GM13977 (cell line): ENCODE measurements around the gene PLXNA4.

Experiments used
- DNase-seq: peaks from one replicate; pipeline ENCODE4 v3.0.0; 2012; ENCODE audit warnings: low spot score
- in situ Hi-C: fragments of 300-500 bp; cut with MboI; formaldehyde crosslinking; loops from one replicate; pipeline ENCODE4 v1.12.0; 2022; ENCODE audit warnings: low sequenced_read_pairs, low pct_unique_long_range_greater_than_20kb, mixed read lengths, inconsistent platforms; ENCODE audit not compliant: unreplicated experiment
- TF ChIP-seq, protein P1 (sequence below): IDR thresholded peaks from 2 replicates; pipeline ENCODE4 v1.5.1; 2012; ENCODE audit warnings: mild to moderate bottlenecking, control low read depth; ENCODE audit not compliant: insufficient read depth; ENCODE audit errors: extremely low read depth, missing control alignments

PLXNA4 gene

GRCh38 chr7:132592936-132593335 lies 16.7 kb upstream of the PLXNA4 start:
- in situ Hi-C loops, result loop anchor here (25.0 kb wide), 1 partner anchor 281 kb away; no protein-coding TSS in a partner anchor
- TF ChIP-seq, protein P1, sequence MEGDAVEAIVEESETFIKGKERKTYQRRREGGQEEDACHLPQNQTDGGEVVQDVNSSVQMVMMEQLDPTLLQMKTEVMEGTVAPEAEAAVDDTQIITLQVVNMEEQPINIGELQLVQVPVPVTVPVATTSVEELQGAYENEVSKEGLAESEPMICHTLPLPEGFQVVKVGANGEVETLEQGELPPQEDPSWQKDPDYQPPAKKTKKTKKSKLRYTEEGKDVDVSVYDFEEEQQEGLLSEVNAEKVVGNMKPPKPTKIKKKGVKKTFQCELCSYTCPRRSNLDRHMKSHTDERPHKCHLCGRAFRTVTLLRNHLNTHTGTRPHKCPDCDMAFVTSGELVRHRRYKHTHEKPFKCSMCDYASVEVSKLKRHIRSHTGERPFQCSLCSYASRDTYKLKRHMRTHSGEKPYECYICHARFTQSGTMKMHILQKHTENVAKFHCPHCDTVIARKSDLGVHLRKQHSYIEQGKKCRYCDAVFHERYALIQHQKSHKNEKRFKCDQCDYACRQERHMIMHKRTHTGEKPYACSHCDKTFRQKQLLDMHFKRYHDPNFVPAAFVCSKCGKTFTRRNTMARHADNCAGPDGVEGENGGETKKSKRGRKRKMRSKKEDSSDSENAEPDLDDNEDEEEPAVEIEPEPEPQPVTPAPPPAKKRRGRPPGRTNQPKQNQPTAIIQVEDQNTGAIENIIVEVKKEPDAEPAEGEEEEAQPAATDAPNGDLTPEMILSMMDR, result no peak
- DNase-seq, result no peak

DNA sequence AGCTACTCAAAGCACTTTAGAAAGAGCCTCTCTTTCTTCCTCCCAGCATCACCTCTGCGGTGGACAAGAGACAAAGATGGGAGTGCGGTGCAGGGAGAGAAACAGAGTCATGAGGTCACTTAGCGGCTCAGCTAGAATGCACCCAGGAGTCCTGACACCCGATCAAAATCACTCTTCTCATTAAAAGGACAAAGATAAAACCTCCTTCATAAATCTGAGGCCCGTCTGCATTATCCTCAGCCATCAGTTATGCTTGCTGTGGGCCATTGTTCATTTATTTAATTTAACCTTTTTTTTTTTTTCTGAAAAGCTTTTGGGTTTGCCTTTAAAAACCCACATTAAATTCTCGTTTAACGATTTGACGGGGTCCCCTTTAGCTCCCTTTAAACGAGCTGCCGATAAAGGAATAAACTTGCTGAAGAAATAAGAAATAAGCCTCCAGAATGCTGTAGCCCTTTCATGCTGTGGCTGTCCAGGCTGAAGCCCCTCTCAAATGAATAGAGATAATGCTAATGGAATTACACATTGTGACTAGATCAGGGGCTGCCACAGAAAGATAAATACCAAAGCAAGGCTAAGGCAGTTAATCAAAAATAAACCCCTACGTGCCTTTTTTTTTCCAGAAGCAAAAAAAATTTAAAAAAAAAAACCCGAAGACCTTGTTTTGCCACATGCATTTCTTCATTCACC lies 16.1 kb upstream of the PLXNA4 start:
- TF ChIP-seq, protein P1, result no peak
- in situ Hi-C loops, result loop anchor here (25.0 kb wide), 1 partner anchor 280 kb away; no protein-coding TSS in a partner anchor
- DNase-seq, result no peak

- TF ChIP-seq, protein P1, result no peak
- DNase-seq, result no peak
- in situ Hi-C loops, result loop anchor here (25.0 kb wide), 1 partner anchor 278 kb away; no protein-coding TSS in a partner anchor
Observed at GRCh38 chr7:132590162-132590561, 13.9 kb upstream of the PLXNA4 start.

GRCh38 chr7:132588596-132588995 lies 12.3 kb upstream of the PLXNA4 start:
- TF ChIP-seq, protein P1, result no peak
- in situ Hi-C loops, result loop anchor here (25.0 kb wide), 1 partner anchor 276 kb away; no protein-coding TSS in a partner anchor
- DNase-seq, result no peak

GRCh38 chr7:132584796-132585494 lies 8.7 kb upstream of the PLXNA4 start:
- TF ChIP-seq, protein P1, result no peak
- DNase-seq, result no peak
- in situ Hi-C loops, result loop anchor here (25.0 kb wide), 1 partner anchor 273 kb away; no protein-coding TSS in a partner anchor

DNA sequence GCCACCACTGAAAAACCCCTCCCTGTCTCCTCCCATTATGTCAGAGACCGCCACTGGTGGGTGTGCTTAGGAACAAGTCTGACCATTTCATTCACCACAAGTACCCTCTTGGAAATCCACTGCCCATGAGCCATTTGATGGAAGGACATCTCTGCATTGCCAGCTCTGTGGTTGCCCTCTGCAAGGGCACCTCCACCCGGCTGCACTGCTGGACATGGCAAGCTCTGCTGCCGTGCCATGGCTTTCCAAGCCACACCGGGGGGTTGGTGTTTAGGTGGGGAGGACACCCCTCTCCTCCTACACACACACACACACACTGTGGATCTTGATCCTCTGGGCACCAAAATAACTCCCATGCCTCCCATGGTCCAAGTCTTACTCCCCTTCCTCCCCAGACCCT lies 5.2 kb upstream of the PLXNA4 start:
- in situ Hi-C loops, result loop anchor here (25.0 kb wide), 1 partner anchor 269 kb away; no protein-coding TSS in a partner anchor
- no peak for DNase-seq

More for the DNA sequence above, 5.2 kb upstream of the PLXNA4 start:
- TF ChIP-seq, protein P1, result no peak
